ENCODE results near the gene FGFR3. TPM values are rescaled to one million over a fixed set of nuclear protein-coding genes. Genes with fewer than 3 reads are reported as not detected.
A peak's percentile ranks its signal among the peaks of the same experiment; 100 is the strongest.

The FGFR3 gene
- total and polyA plus RNA-seq, 9 of the 15 experiments (the other 6 are each of a cell fraction or from before 2014, with no cell fraction given) = 1.2 to 60.4 (median 12.7) TPM

DNA sequence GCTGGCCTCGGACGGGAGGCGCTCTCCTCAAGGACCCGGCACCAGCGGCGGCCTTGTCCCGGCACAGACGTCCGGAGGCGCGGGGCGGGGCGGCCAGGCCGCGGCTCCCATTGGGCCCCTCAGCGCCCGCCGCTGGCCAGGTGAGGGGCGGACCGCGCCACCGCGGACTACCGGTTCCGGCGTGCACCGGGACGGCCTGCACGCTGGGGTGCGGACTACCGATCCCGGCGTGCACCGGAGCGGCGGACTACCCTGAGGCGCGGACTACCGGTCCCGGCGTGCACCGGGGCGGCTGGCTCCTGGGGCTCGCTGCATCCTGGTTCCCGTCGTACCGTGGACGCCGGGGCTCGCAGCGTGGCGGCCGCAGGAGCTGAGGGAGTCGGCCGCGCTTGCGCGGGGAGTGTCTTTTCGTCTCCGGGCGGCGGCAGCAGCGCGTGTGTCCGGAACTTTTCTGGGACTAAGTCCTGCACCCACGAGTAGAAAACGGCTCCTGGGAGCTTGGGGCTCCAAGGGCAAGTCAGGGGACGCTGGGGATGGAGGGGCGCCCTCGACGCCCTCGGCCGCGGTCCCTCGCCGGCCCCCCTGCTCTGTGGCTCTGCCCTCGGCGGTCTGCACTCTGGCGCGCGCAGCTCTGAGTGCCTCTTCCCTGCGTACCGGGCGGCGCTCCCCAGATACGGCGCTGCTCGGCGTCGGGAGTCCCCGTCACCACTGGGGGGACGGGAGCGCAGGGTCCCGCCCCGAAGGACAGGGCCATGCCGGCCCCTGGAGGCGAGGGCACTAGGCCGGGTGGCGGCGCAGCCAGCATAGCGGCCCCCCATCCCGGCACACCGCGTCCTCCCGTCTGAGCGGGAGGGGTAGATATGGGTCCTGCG lies 63.2 kb downstream of the FGFR3 start, which contains the start of gene LETM1 (continued):
- no peak for TF ChIP-seq KAT8 (IDR thresholded peaks at IDR 0.05; ENCODE audit: low read depth)
- TF ChIP-seq NR3C1 (CRISPR knock-in tag; IDR thresholded peaks at IDR 0.05) = peak; percentile 75; the same call in 1 of the 2 replicates
- TF ChIP-seq SRSF1 (IDR thresholded peaks at IDR 0.05; ENCODE audit: low read depth, low read length) = no peak
- TF ChIP-seq SUPT5H (IDR thresholded peaks at IDR 0.05) = peak; percentile 88
- TF ChIP-seq SMARCA4 (IDR thresholded peaks at IDR 0.05) = no peak
- no peak for TF ChIP-seq BRD9 (IDR thresholded peaks at IDR 0.05; ENCODE audit: low read depth, partially characterized antibody)
- no peak for TF ChIP-seq YBX1 (IDR thresholded peaks at IDR 0.05)
- peak; percentile 27 for TF ChIP-seq RBBP5 (IDR thresholded peaks at IDR 0.05; ENCODE audit: borderline replicate concordance, insufficient read depth, low read length, poor library complexity, severe bottlenecking)
- no peak for TF ChIP-seq ZNF655 (CRISPR knock-in tag; IDR thresholded peaks at IDR 0.05)
- TF ChIP-seq ESRRA (IDR thresholded peaks at IDR 0.05; ENCODE audit: borderline replicate concordance, low read depth) = peak; percentile 58
- no peak for TF ChIP-seq ZNF780A (CRISPR knock-in tag; IDR thresholded peaks at IDR 0.05)
- peak; percentile 78 for TF ChIP-seq PML (IDR thresholded peaks at IDR 0.05; ENCODE audit: low read length)
- TF ChIP-seq ZFP91 (CRISPR knock-in tag; IDR thresholded peaks at IDR 0.05) = no peak
- TF ChIP-seq EHMT2 (IDR thresholded peaks at IDR 0.05) = no peak
- no peak; a peak in 1 of 4 replicates for TF ChIP-seq RCOR1 (IDR thresholded peaks at IDR 0.05; ENCODE audit: borderline replicate concordance in 1 of 2, low read depth in 2 of 2, low read length in 2 of 2)
- no peak for TF ChIP-seq EZH2 (IDR thresholded peaks at IDR 0.05; ENCODE audit: borderline replicate concordance, low read depth, low read length)
- no peak for TF ChIP-seq ETV1 (tag; conservative IDR thresholded peaks at IDR 0.05; ENCODE audit: low read depth)
- TF ChIP-seq ZSCAN29 (IDR thresholded peaks at IDR 0.05) = no peak
- TF ChIP-seq ETV5 (CRISPR knock-in tag; IDR thresholded peaks at IDR 0.05; ENCODE audit: low read depth) = peak; percentile 81
- peak; percentile 35 for TF ChIP-seq RB1 (IDR thresholded peaks at IDR 0.05; ENCODE audit: low read depth)
- no peak for TF ChIP-seq DDX20 (tag; IDR thresholded peaks at IDR 0.05; ENCODE audit: low read depth)
- TF ChIP-seq POLR3A (IDR thresholded peaks at IDR 0.05; ENCODE audit: borderline replicate concordance, extremely low read depth, insufficient read depth, insufficient read length) = no peak
- TF ChIP-seq ATF7 (IDR thresholded peaks at IDR 0.05) = peak; percentile 76; the same call in 1 of the 2 replicates
- no peak for TF ChIP-seq ZNF445 (CRISPR knock-in tag; IDR thresholded peaks at IDR 0.05; ENCODE audit: low read depth)
- TF ChIP-seq PTBP1 (IDR thresholded peaks at IDR 0.05; ENCODE audit: low read depth, low read length) = no peak
- TF ChIP-seq PKNOX1 (IDR thresholded peaks at IDR 0.05) = no peak
